H1 (cell line): ENCODE data around the gene PXDN. TPM values are rescaled to one million over a fixed set of nuclear protein-coding genes. Genes with fewer than 3 reads are reported as not detected.

Experiments used
- EGR1 ChIP-seq: IDR thresholded peaks from 2 replicates; pipeline ENCODE4 v1.6.1; 2011; ENCODE audit warnings: low read depth, low read length, borderline replicate concordance
- RXRA ChIP-seq: IDR thresholded peaks from 2 replicates; pipeline ENCODE4 v1.6.1; 2011; ENCODE audit warnings: low read depth, mild to moderate bottlenecking, low read length, moderate library complexity; ENCODE audit not compliant: insufficient read depth
- polyA plus RNA-seq, 7 experiments: library from polyadenylated mRNA; depleted of rRNA in 3 of 7; stranded (reverse) in 5 of 7; unstranded in 2 of 7; fragments of >200 nt in 5 of 7; fragments of 200-250 nt in 2 of 7; gene quantifications; 1 replicate in 5 of 7; 2 replicates in 1 of 7; 4 replicates in 1 of 7; pipeline versions ENCODE4 v1.2.1 to v1.2.3, GENCODE V29; 2011 to 2013; ENCODE audit warnings: missing spikeins in 2 of 7, mixed read lengths in 2 of 7
- total RNA-seq: library from RNA; stranded (reverse); fragmentation: NEBNext Ultra II Directional; extraction: Animal tissue kit (Norgen Biotek cat#: 25700); gene quantifications from 2 replicates; pipeline ENCODE4 v1.2.1, GENCODE V29; 2021

Gene PXDN
- total and polyA plus RNA-seq, 2 of the 8 experiments (the other 6 are each of a cell fraction or from before 2014, with no cell fraction given) = 104 to 141 TPM

DNA sequence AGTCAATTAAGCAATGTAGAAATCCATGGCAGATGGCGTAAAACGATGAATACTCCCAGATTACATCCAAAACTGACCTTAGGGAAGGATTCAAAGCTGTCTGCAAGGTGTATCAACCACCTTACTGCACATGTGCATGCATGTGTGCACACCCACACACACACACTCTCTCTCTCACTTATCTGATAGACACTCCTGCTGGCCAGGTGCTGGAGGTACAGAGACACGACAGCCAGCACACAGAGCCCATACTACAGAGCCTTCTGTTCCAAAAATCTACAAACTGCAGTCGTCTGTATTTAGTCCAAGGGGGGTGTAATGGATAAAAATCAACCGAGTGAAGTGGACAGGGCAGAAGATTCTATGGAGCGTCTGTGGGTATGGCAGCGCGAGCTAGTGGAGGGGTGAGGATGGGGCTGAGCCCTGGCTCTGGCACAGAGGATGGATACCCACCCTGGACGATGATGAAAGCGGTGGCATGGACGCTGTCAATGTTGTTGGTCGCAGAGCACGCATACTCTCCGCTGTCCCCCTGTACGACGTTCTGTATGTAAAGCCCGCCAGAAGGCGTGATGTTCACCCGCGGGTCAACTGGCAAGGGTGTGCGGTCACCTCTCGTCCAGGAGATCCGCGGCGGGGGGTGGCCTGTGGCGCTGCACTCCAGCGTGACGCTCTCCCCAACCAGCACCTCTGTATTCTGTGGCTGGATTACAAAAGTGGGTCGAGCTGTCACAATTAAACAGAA is 78.4 kb downstream of the PXDN start (continued):
- no peak for TF ChIP-seq RXRA
- no peak for TF ChIP-seq EGR1
